Stimulated activated CD4-positive, alpha-beta T cell treated with anti-CD3 and anti-CD28 coated beads, Interleukin-1b, Interleukin-23, amount 100 ng/mL, for 4 hours (primary cell): ENCODE measurements around the gene AKAP5.
"Not testable (repeated sequence)": the region's sequence is repeated elsewhere in the genome, so short reads cannot be mapped to it uniquely, and the experiment has no call there.

ENCODE experiments used
- DNase-seq, 2 donors: peaks; one replicate each; pipeline ENCODE4 v3.0.0-alpha.2; 2020; ENCODE audit warnings: low read depth in 2 of 2

The AKAP5 gene

DNA sequence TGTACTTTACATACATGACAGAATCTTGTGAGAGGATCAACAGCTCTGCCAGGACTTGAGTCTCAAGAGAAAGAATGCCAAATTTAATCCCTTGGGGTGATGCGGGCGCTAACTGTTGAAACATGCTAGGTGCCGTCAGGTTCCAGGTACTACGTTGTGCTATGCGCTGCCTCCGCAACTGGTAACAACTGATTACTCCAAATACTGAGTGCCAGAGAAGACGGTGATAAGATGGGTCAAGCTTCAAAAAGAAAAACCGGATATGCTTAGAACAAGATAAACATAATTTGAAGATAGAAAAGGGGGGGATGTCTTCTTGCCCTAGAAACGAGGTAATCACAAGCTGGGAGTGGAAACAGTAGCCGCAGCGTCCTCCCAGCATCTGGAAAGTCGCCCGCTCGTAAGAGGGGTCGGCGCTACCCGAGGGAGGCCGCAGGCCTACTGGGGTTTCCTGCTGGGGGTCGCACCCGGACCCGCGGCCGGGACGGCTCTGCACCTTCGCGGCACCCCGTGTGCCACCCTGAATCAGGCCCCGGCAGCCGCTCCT is 37.7 kb downstream of the AKAP5 start:
- DNase-seq, result no peak

DNA sequence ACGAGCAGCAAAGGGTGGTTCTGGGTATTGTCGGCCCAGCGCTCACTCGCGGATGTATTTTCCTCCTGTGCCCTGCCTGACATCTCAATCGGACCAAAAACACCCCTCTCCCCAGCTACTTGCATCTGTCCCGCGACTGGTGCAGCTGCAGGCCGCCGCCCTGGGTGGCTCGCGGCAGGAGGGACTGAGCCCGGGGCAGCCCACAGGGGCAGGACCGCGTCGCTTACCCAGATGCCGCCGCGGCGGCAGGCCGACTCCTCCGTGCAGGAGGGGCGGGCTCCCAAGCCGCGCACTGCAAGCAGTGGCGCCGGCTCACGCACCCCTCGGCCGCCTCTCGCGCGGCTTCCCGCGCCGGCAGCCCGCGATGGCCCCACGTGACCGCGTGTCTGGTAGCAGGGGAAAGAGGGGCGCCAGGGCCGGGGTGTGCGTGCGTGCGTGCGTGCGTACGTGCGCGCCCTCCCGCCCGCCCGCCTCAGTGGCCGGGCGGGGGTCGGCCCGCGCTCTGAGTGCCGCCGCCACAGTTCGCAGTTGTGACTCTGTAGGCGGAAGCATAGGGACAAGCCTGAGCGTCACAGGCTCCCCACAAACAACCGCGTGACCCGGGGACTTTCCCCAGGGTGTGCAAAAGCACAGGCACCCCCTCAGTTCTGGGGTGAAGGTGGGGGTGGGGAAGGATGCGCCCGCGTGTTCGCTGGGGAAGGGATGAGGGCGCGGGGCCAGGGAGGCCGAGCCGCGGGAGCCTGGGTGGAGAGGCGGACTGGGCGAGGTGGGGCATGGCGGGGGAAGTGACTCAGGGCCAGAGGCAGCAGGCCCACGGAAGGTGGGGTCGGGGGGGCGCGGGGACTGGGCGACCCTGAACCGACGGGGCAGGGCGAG is 38.4 kb downstream of the AKAP5 start, which contains the start of gene ZBTB25:
ZBTB25 (minus strand) TSS at position 405 of the 876 bp plus-strand sequence. CDS start 13,305 bp downstream, outside the sequence.
- peak; percentile 83 to 91 for DNase-seq

DNA sequence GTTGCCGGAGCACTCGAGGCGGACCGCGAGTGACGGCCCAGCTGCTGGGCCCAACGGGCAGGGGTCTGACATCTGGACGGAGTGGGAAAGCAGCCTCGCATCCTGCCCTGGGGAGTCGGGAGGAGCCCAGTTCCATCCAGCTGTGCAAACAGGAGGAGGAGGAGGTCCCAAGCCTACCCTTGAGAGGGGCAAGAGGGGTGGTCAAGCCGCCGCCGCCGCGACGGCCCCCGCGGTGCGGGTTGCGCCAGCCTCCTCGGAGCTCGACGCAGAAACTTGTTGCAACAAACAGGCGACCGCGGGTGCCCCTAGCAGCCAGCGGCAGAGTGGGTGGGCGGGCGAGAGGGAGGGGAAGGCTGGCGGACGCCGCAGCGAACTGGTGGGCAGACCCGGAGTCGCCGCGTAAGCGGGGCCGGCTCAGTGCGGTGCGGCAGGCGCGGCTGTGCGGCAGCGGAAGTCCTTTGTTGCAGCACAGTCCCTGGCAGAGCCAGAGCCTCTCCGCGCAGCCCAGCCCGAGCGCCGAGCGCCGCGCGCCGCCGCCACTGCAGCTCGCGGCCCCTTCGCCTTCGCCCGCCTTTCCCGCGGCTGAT is 39.1 kb downstream of the AKAP5 start, which contains the start of gene ZBTB1:
ZBTB1 (plus strand) TSS at position 461 of the 587 bp plus-strand sequence. CDS start 16,735 bp downstream, outside the sequence.
- peak; percentile 75 to 79 for DNase-seq

DNA sequence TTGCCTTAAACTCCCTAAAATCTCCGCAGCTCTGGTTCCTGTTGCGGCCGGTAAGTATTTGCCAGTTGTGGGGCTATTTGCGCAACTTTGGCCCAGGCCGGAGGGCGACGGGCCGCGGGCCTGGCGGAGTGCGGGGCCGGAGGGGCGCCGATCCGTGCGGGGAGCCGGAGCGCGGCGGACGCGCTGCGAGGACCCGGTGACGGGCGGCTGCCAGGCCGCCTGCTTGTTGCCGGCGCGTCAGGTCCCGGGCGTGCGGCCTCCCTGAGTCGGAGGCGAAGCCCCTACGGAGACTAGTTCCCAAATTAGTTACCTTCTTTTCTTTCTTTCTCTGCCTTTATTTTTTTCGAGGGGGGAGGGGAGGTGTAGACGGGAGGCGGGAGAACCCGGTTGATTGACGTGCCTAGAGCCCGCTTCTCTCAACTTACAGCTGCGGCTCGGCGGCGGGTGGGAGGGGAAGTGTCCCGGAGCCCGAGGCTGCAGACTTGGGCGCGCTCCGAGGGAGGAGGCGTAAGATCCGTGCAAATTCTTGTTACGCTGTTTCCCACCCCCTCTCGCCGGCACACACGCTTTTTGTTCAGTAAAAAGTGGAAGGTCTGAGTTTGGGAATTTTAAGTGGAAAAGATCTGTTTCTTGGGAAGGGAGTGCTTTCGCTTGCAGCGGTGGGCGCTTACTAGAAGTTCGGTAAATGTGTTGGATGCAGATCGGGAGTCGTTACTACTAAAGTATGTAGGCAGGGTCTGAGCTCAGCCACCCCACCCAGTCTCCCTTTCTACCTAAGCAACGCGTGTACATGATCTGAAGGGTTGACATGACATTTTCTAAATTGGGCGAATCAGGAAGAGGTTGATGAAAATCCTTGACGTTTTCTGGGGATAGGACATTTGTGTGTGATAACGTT is 39.8 kb downstream of the AKAP5 start:
- DNase-seq, result peak; percentile 76

DNA sequence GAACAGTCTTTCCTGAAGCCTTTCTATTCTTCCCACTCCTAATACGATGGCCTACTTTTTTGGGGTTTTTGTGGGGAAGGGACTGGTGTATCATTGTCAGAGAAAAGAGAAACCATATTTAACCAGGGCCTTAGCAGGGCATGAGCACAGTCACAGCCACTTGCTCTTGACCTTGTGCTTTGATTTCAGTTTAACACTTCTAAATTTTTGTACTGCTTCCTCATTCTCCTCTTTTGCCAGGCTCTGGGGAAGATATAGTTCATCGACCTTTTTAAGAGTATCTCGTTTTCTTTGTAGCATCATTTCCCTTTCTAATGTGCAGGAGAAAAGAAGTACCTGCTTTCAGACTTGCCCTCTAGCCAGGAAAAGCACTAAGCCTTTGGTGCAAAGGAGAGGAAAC is 41.4 kb downstream of the AKAP5 start:
- DNase-seq, result no peak

DNA sequence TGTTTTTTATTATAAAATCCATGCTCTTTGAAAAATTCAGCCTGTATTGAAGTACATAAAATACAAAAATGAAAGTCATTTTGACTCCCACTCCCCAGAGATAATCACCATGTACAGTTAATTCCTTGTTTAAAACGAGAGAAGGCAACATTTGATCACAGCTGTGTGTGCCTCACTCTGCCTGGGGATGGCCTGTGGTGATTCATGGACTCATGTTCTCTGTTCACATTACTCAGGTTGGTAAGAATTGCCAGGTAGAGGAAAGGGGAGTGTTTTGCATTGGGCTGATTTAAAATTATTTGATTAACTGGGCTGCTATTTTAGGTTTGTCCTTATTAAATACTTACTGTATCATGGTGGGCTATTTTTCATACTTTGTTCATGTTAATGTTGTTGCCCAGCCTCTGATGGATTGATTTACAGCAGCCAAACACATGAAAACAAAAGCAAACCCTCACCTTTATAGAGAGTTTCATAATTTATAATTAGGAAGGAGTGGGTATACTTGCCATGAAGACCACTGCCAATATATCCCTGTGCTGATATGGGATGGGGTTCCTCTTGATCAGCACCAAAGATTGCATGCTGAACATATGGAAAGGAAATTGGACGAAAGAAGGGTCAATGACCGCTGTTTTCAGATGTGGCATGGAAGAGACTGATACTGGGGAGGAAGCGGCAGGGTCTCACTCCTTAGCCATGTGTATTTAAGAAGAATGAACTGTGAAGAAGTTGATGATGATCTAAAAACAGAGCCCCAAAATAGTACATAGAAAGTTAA is 42.3 kb downstream of the AKAP5 start:
- peak; percentile 23 to 36 for DNase-seq

DNA sequence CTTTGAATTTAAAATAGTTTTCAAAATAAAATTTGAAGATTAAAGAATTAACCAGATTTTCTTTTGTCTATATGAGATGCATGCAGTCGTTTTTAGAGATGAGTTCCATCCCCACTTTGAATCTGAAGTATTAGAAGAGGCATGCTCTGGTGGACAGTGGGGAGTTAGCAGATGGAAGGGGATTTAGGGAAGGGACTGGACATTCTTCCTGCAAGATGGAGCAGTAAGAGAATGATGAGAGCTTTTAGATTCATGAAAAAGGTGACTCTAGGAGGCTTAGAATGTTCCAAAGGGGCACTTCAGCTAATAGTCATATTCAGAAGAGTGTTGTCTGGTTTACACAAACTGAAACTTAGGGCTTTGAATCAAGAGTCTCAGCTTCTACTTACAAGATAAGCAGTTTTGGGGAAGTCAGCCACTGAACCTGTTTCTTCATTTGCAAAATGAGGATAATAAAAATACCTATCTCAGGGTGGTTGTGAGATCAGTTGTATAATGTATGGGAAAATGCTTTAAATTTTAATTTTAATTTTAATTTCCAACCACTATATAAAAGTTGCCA is 43.0 kb downstream of the AKAP5 start:
- no peak for DNase-seq

DNA sequence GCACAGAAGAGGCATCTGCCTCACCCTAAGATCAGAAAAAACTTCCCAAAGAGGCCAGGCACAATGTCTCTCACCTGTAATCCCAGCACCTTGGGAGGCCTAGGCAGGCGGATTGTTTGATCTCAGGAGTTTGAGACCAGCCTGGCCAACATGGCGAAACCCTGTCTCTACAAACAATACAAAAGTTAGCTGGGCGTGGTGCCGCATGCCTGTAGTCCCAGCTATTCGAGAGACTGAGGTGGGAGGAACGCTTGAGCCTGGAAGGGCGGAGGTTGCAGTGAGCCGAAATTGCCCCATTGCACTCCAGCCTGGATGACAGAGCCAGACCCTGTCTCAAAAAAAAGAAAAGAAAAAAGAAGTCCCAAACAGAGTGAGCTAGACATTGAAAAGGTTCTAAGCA is 43.7 kb downstream of the AKAP5 start:
- DNase-seq, result no peak

DNA sequence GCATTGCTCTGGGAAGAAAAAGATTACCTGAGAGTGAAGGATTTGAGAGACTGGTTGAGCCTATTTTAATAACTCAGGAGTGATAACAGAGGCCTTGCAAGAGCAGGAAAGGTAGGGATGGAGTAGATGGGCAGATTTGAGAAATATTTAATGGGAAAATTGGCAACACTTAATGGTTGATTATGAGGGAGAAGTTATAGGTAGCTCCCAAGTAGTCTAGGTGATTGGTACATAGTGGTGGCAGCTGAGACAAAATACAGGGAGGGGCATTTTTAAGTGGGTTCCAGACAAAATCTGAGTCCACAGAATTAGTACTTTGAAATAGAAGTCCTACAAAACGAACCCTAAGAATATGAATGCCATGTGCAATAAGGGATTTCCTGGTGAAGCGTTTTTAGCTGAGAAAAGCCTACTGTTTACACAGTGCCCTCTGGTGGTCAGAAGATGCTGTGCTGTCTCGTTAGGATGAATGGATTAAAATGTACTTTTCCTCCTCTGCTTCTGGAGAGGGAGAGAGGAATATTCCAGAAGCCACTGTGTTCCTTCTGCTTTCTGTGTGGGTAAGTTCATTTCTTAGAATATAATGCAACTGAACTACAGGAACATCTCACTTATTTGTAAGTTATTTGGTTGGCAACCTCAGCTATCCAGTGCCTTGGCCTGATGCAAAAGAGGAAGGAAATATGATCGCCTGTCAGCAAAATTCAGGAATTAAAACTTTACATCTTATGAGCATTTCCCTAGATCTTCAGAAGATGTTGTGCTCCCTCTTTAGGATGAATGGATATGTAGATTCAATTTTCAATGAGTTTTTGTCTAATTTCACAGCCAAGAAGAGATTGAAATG is 45.7 kb downstream of the AKAP5 start:
- peak; percentile 37 to 58 for DNase-seq

DNA sequence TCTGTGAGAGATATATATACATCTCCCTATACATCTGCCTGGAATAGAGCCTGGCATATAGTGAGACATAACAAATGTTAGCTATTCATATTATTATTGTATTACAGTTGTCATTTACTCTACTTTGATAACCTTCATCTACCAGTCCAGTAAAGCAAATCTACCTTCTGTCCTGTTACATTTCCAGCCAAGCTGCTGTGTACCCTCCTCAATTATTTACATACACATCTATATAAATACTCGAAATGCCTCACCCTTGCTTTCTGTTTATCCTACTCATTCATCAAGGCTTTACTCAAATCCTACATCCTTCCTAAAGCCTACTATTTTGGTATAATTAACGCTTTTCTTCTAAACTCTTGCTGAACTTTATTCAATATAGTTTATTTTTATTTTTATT is 48.0 kb downstream of the AKAP5 start:
- DNase-seq, result no peak

DNA sequence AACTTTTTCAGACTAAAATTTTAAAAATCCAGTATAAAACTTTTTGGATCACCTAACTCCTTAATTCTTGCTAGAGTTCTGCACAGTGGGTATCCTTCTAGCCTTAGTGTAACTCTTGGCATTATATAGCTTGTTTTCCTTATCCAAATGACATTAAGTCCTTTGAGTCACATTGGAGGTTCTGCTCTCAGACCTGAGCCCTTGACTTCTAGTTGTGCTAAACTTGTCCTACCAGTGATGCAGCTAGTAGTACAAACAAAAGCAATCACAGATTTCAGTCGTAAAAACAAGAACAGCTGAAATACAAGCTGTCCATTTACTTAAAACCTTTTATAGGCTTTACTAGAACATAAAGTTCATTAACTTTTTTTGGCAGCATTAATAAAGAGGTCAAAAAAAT is 49.8 kb downstream of the AKAP5 start:
- DNase-seq, result no peak

DNA sequence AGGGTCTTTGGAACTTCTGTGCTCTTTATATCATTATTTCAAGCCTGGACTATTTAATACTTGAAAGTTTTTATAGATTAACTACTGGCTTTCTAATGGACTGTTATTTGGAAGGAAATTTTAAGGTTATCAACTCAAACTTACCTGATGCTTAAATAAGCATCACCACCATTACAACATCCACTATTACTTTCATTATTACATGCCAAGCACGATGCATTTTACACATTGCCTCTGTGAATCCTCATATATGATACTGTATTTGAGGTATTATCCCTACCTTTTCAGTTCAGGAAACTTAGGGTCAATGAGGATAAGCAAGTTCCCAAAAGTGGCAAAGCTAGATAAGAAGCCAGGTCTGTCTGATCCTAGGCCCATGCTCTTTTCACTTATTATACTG is 51.7 kb downstream of the AKAP5 start:
- no peak for DNase-seq

DNA sequence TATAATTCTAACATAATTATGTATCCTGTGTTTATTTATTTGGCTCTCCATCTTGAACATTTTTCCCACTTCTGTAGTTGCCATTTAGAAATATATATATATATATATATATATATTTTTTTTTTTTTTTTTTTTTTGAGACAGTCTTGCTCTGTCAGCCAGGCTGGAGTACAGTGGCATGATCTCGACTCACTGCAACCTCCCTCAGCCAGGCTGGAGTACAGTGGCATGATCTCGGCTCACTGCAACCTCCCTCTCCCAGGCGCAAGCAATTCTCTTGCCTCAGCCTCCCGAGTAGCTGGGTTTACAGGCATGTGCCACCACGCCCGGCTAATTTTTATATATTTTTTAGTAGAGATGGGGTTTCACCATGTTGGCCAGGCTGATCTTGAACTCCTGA is 52.4 kb downstream of the AKAP5 start:
- DNase-seq, result not testable (repeated sequence)

DNA sequence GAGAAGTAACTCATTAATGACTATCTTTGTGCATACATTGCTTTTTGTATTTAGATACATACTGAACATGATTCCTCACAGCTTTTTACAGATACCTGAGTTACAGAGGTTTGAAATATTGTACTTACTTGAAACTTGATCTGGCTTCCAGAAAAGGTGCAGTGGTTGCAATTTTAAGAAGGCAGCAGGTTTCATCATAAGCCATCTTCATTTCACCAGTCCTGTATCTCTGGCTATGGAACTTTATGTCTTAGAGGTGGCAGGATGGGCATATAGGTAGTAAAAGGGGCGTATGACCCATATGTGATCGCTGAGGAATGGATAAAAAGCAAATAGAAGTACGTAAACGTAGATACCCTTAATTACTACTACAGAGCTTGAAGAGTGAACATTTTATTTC is 52.9 kb downstream of the AKAP5 start:
- no peak for DNase-seq

DNA sequence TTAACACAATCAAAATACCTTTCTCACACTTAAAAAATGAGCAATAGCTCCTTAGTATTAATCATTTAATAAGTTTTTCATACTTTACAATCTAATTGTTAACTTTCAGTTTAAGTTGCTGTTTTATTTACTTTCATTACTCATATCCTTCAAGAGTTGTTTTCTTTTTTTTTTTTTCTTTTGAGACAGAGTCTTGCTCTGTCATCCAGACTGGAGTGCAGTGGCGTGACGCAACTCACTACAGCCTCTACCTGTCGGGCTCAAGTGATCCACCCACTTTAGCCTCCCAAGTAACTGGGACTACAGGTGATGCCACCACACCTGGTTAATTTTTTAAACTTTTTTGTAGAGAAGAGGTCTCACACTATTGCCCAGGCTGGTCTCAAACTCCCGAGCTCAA is 55.4 kb downstream of the AKAP5 start:
- DNase-seq, result no peak

DNA sequence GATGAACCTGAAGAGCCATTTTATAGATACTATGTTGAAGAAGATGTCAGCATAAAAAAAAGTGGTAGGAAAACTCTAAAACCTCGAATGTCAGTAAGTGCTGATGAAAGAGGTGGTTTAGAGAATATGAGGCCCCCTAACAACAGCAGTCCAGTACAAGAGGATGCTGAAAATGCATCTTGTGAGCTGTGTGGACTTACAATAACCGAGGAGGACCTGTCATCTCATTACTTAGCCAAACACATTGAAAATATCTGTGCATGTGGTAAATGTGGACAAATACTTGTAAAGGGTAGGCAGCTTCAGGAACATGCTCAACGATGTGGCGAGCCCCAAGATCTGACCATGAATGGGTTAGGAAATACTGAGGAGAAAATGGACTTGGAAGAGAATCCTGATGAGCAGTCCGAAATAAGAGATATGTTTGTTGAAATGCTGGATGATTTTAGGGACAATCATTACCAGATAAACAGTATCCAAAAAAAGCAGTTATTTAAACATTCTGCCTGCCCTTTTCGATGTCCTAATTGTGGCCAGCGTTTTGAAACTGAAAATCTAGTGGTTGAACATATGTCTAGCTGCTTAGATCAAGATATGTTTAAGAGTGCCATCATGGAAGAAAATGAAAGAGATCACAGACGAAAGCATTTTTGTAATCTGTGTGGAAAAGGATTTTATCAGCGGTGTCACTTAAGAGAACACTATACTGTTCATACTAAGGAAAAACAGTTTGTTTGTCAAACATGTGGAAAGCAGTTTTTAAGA is 57.5 kb downstream of the AKAP5 start:
- DNase-seq, result no peak
